ENCODE data around the gene PABPC1L. TPM values are rescaled to one million over a fixed set of nuclear protein-coding genes. Genes with fewer than 3 reads are reported as not detected.

Gene PABPC1L
- total RNA-seq, 1 donor from 2014 or later, result 3.3 TPM

- no peak for DNase-seq (ENCODE audit: low read depth)
These were observed 9.5 kb upstream of the PABPC1L start for GRCh38 chr20:44900231-44900854.

DNA sequence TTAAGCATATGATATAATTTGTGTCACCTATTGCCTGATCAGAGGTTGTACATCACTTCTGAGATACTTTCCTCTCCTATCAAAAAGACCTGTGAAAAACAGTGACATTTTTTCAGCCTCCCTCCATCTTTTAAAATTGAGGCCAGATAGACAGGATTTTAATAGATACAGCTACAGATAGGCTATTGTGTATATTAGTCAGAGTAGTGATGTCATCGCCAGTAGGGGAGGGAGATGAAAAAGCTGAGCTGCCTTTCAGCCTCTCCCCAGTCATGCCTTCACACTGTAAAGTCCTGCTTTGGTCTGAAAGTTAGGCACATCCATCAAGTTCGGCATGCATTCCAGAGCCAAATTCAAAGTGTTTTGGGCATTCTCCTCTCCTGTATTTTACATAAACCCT lies 7.9 kb upstream of the PABPC1L start:
- DNase-seq (ENCODE audit: low read depth), result no peak

DNA sequence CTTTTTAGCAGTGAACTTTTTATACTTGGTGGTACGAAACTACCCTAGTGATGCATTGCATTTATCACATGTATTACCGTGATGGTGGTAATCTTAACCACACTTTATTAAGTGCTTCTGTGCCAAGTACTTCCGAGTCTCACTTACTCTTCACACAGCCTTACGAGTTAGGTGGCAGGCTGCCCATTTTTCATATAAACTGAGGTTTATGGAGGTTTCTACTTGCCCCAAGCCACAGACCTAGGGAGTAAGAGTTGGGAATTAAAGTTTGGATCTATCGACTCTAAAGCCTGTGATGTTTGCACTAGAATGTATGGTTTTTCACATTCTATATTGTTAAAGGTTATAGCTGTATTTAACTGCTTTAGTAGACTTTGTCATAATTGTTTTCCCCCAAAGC lies 5.5 kb upstream of the PABPC1L start:
- no peak for DNase-seq (ENCODE audit: low read depth)

- DNase-seq (ENCODE audit: low read depth), result no peak
These were observed 631 bp upstream of the PABPC1L start for GRCh38 chr20:44908987-44909871.

DNA sequence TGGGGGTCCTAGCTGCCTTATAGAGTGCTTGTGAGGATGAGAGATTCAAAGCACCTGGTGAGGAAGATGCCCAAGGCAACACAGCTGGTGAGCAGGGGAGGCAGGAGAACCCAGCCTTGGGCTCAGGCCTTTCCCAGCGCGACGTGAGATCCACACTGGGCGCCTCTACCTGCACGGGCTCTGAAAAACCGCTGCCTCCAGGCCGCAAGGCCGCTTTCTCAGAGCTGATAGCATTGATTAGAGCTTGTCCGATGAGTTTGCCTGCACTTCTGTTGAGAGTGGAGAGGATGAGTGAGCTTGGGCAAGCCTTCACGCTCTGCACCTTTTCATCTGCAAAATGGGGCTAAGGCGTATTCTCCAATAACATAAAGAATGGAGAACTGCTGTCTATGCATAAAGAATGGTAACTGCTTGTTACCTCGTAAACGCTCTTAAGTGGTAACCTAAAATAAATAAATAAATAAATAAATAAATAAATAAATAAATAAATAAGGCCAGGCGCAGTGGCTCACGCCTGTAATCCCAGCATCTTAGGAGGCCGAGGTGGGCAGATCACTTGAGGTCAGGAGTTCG lies 916 bp downstream of the PABPC1L start:
- DNase-seq (ENCODE audit: low read depth), result no peak

- no peak for DNase-seq (ENCODE audit: low read depth)
These were observed 1.5 kb downstream of the PABPC1L start for GRCh38 chr20:44911264-44911921.

GRCh38 chr20:44912189-44912588 lies 2.3 kb downstream of the PABPC1L start:
- no peak for DNase-seq (ENCODE audit: low read depth)

DNA sequence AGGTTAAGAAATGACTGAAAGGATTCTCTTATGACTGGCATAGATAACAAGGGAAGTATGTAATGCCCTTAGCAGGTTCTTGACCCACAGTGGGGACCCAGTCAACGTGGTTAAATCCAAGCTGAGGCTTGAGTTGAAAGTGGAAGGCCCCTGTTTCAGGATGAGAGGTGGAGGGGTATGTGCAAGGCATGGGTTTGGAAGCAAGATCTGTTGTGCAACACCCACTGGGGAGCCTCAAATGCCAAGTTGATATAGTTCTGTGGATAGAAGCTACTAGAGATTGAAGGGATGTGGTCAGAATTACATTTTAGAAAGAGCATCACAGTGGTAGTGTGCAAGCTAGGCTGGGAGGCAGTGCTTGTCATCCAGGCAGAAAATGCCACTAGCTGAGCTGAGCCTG lies 5.1 kb downstream of the PABPC1L start:
- no peak for DNase-seq (ENCODE audit: low read depth)

DNA sequence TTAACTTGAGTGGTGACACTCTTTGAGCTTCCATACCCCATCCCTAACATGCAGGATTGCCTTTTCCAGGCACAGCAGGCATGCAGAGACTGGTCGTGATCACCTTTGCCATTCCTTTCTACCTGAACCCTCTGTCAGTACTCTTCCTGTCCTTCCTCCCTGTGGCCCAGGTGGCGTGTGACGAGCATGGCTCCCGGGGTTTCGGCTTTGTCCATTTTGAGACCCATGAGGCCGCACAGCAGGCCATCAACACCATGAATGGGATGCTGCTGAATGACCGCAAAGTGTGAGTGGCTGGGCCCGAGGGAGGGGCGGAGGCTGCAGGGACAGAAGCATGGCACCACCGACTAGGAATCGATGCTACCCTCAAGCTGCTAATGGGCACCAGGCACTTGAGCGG lies 6.7 kb downstream of the PABPC1L start:
- no peak for DNase-seq (ENCODE audit: low read depth)

- no peak for DNase-seq (ENCODE audit: low read depth)
These were observed 7.5 kb downstream of the PABPC1L start for GRCh38 chr20:44917399-44917798.

DNA sequence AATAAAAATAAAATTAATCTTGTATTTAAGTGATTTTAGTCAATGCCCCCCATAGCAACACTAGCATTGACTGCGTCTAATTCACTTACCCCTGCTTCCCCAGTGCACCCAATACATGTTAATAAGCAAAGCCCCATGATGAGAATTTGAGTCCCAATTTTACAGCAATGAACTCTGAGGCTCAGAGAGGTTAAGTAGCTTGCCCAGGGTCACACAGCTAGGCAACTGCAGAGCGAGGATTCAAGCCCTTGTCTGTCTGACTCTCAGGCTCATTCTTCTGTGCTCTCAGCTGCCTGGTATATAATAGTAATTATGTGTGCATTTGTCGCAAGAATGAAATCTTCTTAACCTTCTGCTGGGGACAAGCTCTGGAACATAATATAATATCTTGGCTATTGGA lies 8.5 kb downstream of the PABPC1L start:
- DNase-seq (ENCODE audit: low read depth), result no peak

DNA sequence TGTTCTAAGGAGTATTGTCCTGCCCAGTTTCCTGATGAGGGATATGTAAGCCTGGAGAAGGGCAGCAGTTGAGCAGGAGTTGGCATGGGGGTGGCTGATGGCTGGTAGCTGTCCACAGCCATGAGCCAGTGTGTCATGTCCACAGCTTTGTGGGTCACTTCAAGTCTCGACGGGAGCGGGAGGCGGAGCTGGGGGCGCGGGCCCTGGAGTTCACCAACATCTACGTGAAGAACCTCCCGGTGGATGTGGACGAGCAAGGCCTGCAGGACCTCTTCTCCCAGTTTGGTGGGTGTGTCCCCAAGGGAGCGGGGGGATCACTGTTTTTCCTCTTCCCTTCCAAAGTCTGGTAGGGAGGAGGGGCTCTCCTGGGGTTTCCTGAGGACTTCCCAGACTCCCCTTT lies 8.9 kb downstream of the PABPC1L start:
- DNase-seq (ENCODE audit: low read depth), result no peak

GRCh38 chr20:44921447-44921846 lies 11.6 kb downstream of the PABPC1L start:
- DNase-seq (ENCODE audit: low read depth), result no peak

GRCh38 chr20:44924541-44924940 lies 14.7 kb downstream of the PABPC1L start:
- DNase-seq (ENCODE audit: low read depth), result no peak

DNA sequence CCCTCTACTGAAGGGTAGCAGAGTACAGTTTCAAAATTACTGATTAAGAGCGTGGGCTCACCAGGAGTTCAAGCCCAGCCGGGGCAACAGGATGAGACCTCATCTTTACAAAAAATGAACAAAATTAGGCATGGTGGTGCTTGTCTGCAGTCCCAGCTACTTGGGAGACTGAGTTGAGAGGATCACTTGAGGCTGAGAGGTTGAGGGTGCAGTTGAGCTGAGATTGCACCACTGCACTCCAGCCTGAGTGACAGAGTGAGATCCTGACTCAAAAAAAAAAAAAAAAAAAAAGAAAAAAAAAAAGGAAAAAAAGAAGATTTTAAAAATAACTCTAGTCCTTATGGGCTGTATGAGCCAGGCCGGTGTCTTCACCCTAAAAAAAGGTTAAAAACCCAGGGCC lies 18.7 kb downstream of the PABPC1L start:
- DNase-seq (ENCODE audit: low read depth), result no peak

- no peak for DNase-seq (ENCODE audit: low read depth)
These were observed 20.8 kb downstream of the PABPC1L start for GRCh38 chr20:44930517-44931168.

- DNase-seq (ENCODE audit: low read depth), result no peak
These were observed 22.1 kb downstream of the PABPC1L start for GRCh38 chr20:44931911-44932310.

GRCh38 chr20:44932916-44933315 lies 23.1 kb downstream of the PABPC1L start:
- DNase-seq (ENCODE audit: low read depth), result no peak

- no peak for DNase-seq (ENCODE audit: low read depth)
These were observed 26.6 kb downstream of the PABPC1L start for GRCh38 chr20:44936510-44936909.

DNA sequence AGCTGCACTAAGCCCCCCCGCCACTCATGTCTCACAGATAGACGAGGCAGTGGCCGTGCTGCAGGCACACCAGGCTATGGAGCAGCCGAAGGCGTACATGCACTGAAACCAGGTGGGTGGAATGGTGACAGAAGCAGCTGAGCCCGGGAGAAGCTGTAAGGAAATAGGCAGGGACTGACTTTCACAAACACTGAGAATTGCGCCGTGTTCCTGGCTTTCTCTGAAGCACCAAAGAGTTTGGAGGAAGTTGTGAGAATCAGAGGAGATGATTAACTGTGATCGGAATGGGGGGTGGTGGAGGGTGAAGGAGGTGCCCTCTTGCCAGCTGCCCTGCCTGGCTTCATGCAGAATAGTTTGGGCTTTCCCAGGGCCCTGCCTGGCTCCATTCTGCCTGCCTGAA lies 28.8 kb downstream of the PABPC1L start:
- DNase-seq (ENCODE audit: low read depth), result no peak

- DNase-seq (ENCODE audit: low read depth), result no peak
These were observed 31.3 kb downstream of the PABPC1L start for GRCh38 chr20:44941120-44941691.

Data from myocyte (in vitro differentiated cells).